ENCODE measurements around the gene SAT1. TPM values are rescaled to one million over a fixed set of nuclear protein-coding genes. Genes with fewer than 3 reads are reported as not detected.

The SAT1 gene
- total and polyA plus RNA-seq, 10 of the 15 experiments (the other 5 are each of a cell fraction or from before 2014, with no cell fraction given), result 42.2 to 234 (median 60.4) TPM

DNA sequence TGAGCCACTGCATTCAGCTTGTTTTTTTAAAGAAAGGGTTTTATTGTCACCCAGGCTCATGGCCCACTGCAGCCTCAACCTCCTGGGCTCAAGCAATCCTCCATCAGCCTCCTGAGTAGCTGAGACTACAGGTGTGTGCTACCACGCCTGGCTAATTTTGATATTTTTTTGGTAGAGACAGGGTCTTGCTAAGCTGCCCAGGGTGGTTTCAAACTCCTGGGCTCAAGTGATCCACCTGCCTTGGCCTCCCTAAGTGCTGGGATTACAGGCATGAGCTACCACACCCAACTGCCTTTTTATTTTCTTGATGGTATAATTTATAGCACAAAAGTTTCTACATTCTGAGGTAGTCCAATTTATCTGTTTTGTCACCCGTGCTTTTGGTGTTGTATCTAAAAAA lies 38.9 kb downstream of the SAT1 start:
- TF ChIP-seq BACH1 (IDR thresholded peaks at IDR 0.05; ENCODE audit: borderline replicate concordance) (no peak), SREBF1 (IDR thresholded peaks at IDR 0.05; ENCODE audit: low read length) (no peak), ZZZ3 (IDR thresholded peaks at IDR 0.05; ENCODE audit: control insufficient read depth, insufficient read length, low read depth) (no peak)
- Histone ChIP-seq H3K4me2 (ENCODE audit: control insufficient read depth, insufficient read depth) (no peak overlapping the region), H3K27me3 (replicated peaks in 1 of 2; ENCODE audit: control insufficient read depth in 2 of 2, insufficient read depth in 2 of 2, low read length in 1 of 2) (no peaks in the 10 kb centered on the region), H3K79me2 (ENCODE audit: control insufficient read depth, insufficient read depth, low read length) (no peaks in the 10 kb centered on the region), H3K9me3 (replicated peaks; ENCODE audit: control insufficient read depth, insufficient read depth, low read length) (no peaks in the 10 kb centered on the region), H2AFZ (ENCODE audit: control insufficient read depth, low read depth, low read length) (no peak overlapping the region), H3K4me1 (ENCODE audit: control insufficient read depth, insufficient read depth, low read length) (peaks cover 5% of the 10 kb centered on the region; the same call in 1 of the 2 replicates), H3K9ac (ENCODE audit: control insufficient read depth, insufficient read depth, low read length) (no peak overlapping the region), H3K27ac (ENCODE audit: control insufficient read depth, insufficient read depth) (no peak overlapping the region), H3K4me3 (no peak overlapping the region), H3K36me3 (ENCODE audit: control insufficient read depth in 2 of 2, insufficient read depth in 2 of 2, low read length in 1 of 2) (no peaks in the 10 kb centered on the region), H4K20me1 (ENCODE audit: control insufficient read depth, insufficient read depth) (no peaks in the 10 kb centered on the region)
- ChIA-PET RAD21 (ENCODE audit: unreplicated experiment) (no interaction called here), SMC1A (ENCODE audit: uncharacterized antibody, unreplicated experiment) (no interaction called here), CTCF (interaction anchor here (0.6 to 0.9 kb wide), 2 partner anchors 17 to 80 kb away, joined by 3 to 5 read pairs; no protein-coding TSS in a partner anchor), POLR2A (no interaction called here)
- WGBS (ENCODE audit: insufficient coverage, insufficient replicate concordance, low lambda C conversion rate, missing lambda C conversion rate), result 49% methylated on average over 2 of the region's 2 CpGs
- intact Hi-C loops (cut with micrococcal nuclease; ENCODE audit: unreplicated experiment), result no loop called here
- no peak for DNase-seq (ENCODE audit: low read depth, low spot score)
- no peak for ATAC-seq
- no TSS peak for BruUV-seq (replicated peaks)
- no peak for FAIRE-seq
- in situ Hi-C loops (cut with MboI), result no loop called here

DNA sequence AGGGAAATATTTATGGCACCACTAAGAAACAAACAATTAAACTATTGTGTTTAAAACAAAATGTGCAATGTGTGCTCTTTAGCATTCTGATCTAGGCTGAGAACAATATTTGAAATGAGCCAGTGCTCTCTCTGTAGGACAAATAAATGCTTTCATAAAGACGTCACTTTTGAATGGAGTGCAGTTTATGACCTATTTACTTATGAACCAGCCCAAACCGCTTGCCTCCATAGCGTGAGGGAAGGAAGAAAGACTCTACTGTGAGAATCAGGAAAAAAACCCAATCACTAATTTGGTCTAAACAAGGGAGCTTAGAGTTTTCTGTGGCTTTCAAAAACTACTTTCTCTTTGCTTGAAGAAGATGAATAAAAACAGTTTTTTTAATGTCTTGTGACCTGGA lies 39.4 kb downstream of the SAT1 start:
- Histone ChIP-seq H3K4me2 (ENCODE audit: control insufficient read depth, insufficient read depth) (no peak overlapping the region), H3K9ac (ENCODE audit: control insufficient read depth, insufficient read depth, low read length) (no peak overlapping the region), H3K9me3 (replicated peaks; ENCODE audit: control insufficient read depth, insufficient read depth, low read length) (no peaks in the 10 kb centered on the region), H3K79me2 (ENCODE audit: control insufficient read depth, insufficient read depth, low read length) (no peaks in the 10 kb centered on the region), H3K4me1 (ENCODE audit: control insufficient read depth, insufficient read depth, low read length) (no peaks in the 10 kb centered on the region), H3K36me3 (ENCODE audit: control insufficient read depth in 2 of 2, insufficient read depth in 2 of 2, low read length in 1 of 2) (no peaks in the 10 kb centered on the region), H2AFZ (ENCODE audit: control insufficient read depth, low read depth, low read length) (no peak overlapping the region), H4K20me1 (ENCODE audit: control insufficient read depth, insufficient read depth) (no peaks in the 10 kb centered on the region), H3K27me3 (replicated peaks in 1 of 2; ENCODE audit: control insufficient read depth in 2 of 2, insufficient read depth in 2 of 2, low read length in 1 of 2) (no peaks in the 10 kb centered on the region), H3K4me3 (no peak overlapping the region), H3K27ac (ENCODE audit: control insufficient read depth, insufficient read depth) (no peak overlapping the region)
- intact Hi-C loops (cut with micrococcal nuclease; ENCODE audit: unreplicated experiment), result no loop called here
- SMC1A ChIA-PET (ENCODE audit: uncharacterized antibody, unreplicated experiment), result no interaction called here
- RAD21 ChIA-PET (ENCODE audit: unreplicated experiment), result no interaction called here
- FAIRE-seq (no peak), DNase-seq (ENCODE audit: low read depth, low spot score) (no peak), ATAC-seq (no peak)
- CTCF ChIA-PET, result interaction anchor here (0.9 kb wide), 1 partner anchor 79 kb away, joined by 3 read pairs; no protein-coding TSS in a partner anchor
- 38% methylated on average over 3 of the region's 3 CpGs for WGBS (ENCODE audit: insufficient coverage, insufficient replicate concordance, low lambda C conversion rate, missing lambda C conversion rate)
- POLR2A ChIA-PET, result no interaction called here
- in situ Hi-C loops (cut with MboI), result no loop called here
- BruUV-seq (replicated peaks), result no TSS peak
- TF ChIP-seq EED (IDR thresholded peaks at IDR 0.05; ENCODE audit: low read depth) (no peak), SUZ12 (IDR thresholded peaks at IDR 0.05; ENCODE audit: unreplicated experiment) (no peak), WRNIP1 (IDR thresholded peaks at IDR 0.05; ENCODE audit: borderline replicate concordance, low read depth, low read length) (no peak), CBX5 (IDR thresholded peaks at IDR 0.05; ENCODE audit: low read depth) (no peak), ESRRA (IDR thresholded peaks at IDR 0.05; ENCODE audit: low read length) (no peak), SREBF1 (IDR thresholded peaks at IDR 0.05; ENCODE audit: low read length) (no peak), IRF4 (IDR thresholded peaks at IDR 0.05; ENCODE audit: low read depth, low read length) (no peak), ZNF274 (IDR thresholded peaks at IDR 0.05; ENCODE audit: insufficient read depth, insufficient read length) (no peak), NBN (IDR thresholded peaks at IDR 0.05) (no peak), TAF1 (IDR thresholded peaks at IDR 0.05; ENCODE audit: borderline replicate concordance, low read depth, low read length) (no peak)
- TF ChIP-seq, protein P1, sequence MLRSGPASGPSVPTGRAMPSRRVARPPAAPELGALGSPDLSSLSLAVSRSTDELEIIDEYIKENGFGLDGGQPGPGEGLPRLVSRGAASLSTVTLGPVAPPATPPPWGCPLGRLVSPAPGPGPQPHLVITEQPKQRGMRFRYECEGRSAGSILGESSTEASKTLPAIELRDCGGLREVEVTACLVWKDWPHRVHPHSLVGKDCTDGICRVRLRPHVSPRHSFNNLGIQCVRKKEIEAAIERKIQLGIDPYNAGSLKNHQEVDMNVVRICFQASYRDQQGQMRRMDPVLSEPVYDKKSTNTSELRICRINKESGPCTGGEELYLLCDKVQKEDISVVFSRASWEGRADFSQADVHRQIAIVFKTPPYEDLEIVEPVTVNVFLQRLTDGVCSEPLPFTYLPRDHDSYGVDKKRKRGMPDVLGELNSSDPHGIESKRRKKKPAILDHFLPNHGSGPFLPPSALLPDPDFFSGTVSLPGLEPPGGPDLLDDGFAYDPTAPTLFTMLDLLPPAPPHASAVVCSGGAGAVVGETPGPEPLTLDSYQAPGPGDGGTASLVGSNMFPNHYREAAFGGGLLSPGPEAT (IDR thresholded peaks at IDR 0.05; ENCODE audit: low read depth), result no peak
